ENCODE data around the gene CUL7.

Gene CUL7

GRCh38 chr6:43091020-43091419 lies 37.4 kb upstream of the CUL7 start:
- Histone ChIP-seq H3K27ac (replicated peaks) (no peak overlapping the region), H3K27me3 (ENCODE audit: insufficient read depth, poor library complexity, severe bottlenecking) (no peaks in the 10 kb centered on the region), H3K4me3 (replicated peaks; ENCODE audit: insufficient read depth, low read length) (no peak overlapping the region)
- TF ChIP-seq REST (IDR thresholded peaks at IDR 0.05; ENCODE audit: insufficient replicate concordance, low read depth): no peak
- no peak for TF ChIP-seq SPI1 (IDR thresholded peaks at IDR 0.05; ENCODE audit: borderline replicate concordance, low read depth)
- TF ChIP-seq POLR2AphosphoS5 (IDR thresholded peaks at IDR 0.05; ENCODE audit: low read depth): no peak
- no peak for TF ChIP-seq GABPA (IDR thresholded peaks at IDR 0.05; ENCODE audit: low read depth)
- TF ChIP-seq CTCF (IDR thresholded peaks at IDR 0.05; ENCODE audit: insufficient read depth, low read length): no peak
- no peak for DNase-seq (ENCODE audit: low read depth in 1 of 2, low spot score in 1 of 2)

- H3K27me3 ChIP-seq (ENCODE audit: insufficient read depth, poor library complexity, severe bottlenecking): no peaks in the 10 kb centered on the region
- no peak for DNase-seq (ENCODE audit: low read depth in 1 of 2, low spot score in 1 of 2)
- H3K4me3 ChIP-seq (replicated peaks; ENCODE audit: insufficient read depth, low read length): no peak overlapping the region
- H3K27ac ChIP-seq (replicated peaks): no peak overlapping the region
- no peak for TF ChIP-seq REST (IDR thresholded peaks at IDR 0.05; ENCODE audit: insufficient replicate concordance, low read depth)
- no peak for TF ChIP-seq CTCF (IDR thresholded peaks at IDR 0.05; ENCODE audit: insufficient read depth, low read length)
- TF ChIP-seq POLR2AphosphoS5 (IDR thresholded peaks at IDR 0.05; ENCODE audit: low read depth): no peak
- TF ChIP-seq GABPA (IDR thresholded peaks at IDR 0.05; ENCODE audit: low read depth): no peak
- TF ChIP-seq SPI1 (IDR thresholded peaks at IDR 0.05; ENCODE audit: borderline replicate concordance, low read depth): no peak
Observed at GRCh38 chr6:43090559-43090956, 36.9 kb upstream of the CUL7 start.

- no peak for DNase-seq (ENCODE audit: low read depth in 1 of 2, low spot score in 1 of 2)
- Histone ChIP-seq H3K27ac (replicated peaks) (no peak overlapping the region), H3K27me3 (ENCODE audit: insufficient read depth, poor library complexity, severe bottlenecking) (no peaks in the 10 kb centered on the region), H3K4me3 (replicated peaks; ENCODE audit: insufficient read depth, low read length) (no peak overlapping the region)
- no peak for TF ChIP-seq REST (IDR thresholded peaks at IDR 0.05; ENCODE audit: insufficient replicate concordance, low read depth)
- no peak for TF ChIP-seq CTCF (IDR thresholded peaks at IDR 0.05; ENCODE audit: insufficient read depth, low read length)
- TF ChIP-seq POLR2AphosphoS5 (IDR thresholded peaks at IDR 0.05; ENCODE audit: low read depth): no peak
- no peak for TF ChIP-seq GABPA (IDR thresholded peaks at IDR 0.05; ENCODE audit: low read depth)
Observed at GRCh38 chr6:43089874-43090558, 36.4 kb upstream of the CUL7 start.

Data from HL-60 (cell line).